GM12878 (cell line): Measurements from ENCODE around the gene CD2BP2. TPM values are rescaled to one million over a fixed set of nuclear protein-coding genes. Genes with fewer than 3 reads are reported as not detected.
A peak's percentile ranks its signal among the peaks of the same experiment; 100 is the strongest.

Source experiments
- BCLAF1 ChIP-seq: fragments of 450-650 bp; IDR thresholded peaks from 2 replicates; pipeline ENCODE4 v1.6.1; 2017; ENCODE audit warnings: antibody characterized with exemption, mild to moderate bottlenecking, moderate library complexity
- DPF2 ChIP-seq: fragments of 450-650 bp; IDR thresholded peaks from 2 replicates; pipeline ENCODE4 v1.6.1; 2017; ENCODE audit warnings: mild to moderate bottlenecking
- EZH2 ChIP-seq: IDR thresholded peaks from 2 replicates; pipeline ENCODE4 v1.6.1; 2012; ENCODE audit warnings: low read depth, mild to moderate bottlenecking, control low read depth, inconsistent platforms, low read length, borderline replicate concordance; ENCODE audit not compliant: control insufficient read depth
- FOS ChIP-seq: IDR thresholded peaks from 3 replicates; pipeline ENCODE4 v1.6.1; 2011; ENCODE audit warnings: borderline replicate concordance; ENCODE audit not compliant: insufficient read length; ENCODE audit errors: extremely low read depth
- GABPA ChIP-seq: IDR thresholded peaks from 2 replicates; pipeline ENCODE4 v1.6.1; 2014; ENCODE audit warnings: antibody characterized with exemption, low read depth, mild to moderate bottlenecking, inconsistent platforms
- KLF5 ChIP-seq: fragments of 450-650 bp; IDR thresholded peaks from 2 replicates; pipeline ENCODE4 v1.6.1; 2014; ENCODE audit warnings: mild to moderate bottlenecking; ENCODE audit not compliant: partially characterized antibody
- MLLT1 ChIP-seq: fragments of 450-650 bp; IDR thresholded peaks from 2 replicates; pipeline ENCODE4 v1.6.1; 2016; ENCODE audit warnings: mild to moderate bottlenecking
- MXI1 ChIP-seq: fragments of 150-350 bp; IDR thresholded peaks from 2 replicates; pipeline ENCODE4 v1.6.1; 2011; ENCODE audit warnings: low read depth, mild to moderate bottlenecking, inconsistent platforms, low read length, improper control_type of control experiment
- NR2C1 ChIP-seq: fragments of 450-650 bp; IDR thresholded peaks from 2 replicates; pipeline ENCODE4 v1.6.1; 2017; ENCODE audit warnings: antibody characterized with exemption, mild to moderate bottlenecking, moderate library complexity
- PKNOX1 ChIP-seq: fragments of 450-650 bp; IDR thresholded peaks from 2 replicates; pipeline ENCODE4 v1.6.1; 2016; ENCODE audit warnings: mild to moderate bottlenecking
- POLR2AphosphoS5 ChIP-seq: IDR thresholded peaks from 2 replicates; pipeline ENCODE4 v1.6.1; 2011; ENCODE audit warnings: mild to moderate bottlenecking, low read length, inconsistent platforms
- SKIL ChIP-seq: fragments of 450-650 bp; IDR thresholded peaks from 2 replicates; pipeline ENCODE4 v1.6.1; 2017; ENCODE audit warnings: mild to moderate bottlenecking, low read depth, inconsistent platforms; ENCODE audit not compliant: poor library complexity, severe bottlenecking
- STAT3 ChIP-seq: IDR thresholded peaks from 2 replicates; pipeline ENCODE4 v1.6.1; 2011; ENCODE audit warnings: low read depth, low read length, improper control_type of control experiment
- ZBED1 ChIP-seq: IDR thresholded peaks from 2 replicates; pipeline ENCODE4 v1.6.1; 2016; ENCODE audit warnings: borderline replicate concordance
- polyA plus RNA-seq, 11 experiments: library from polyadenylated mRNA; depleted of rRNA in 4 of 11; unstranded in 6 of 11; stranded (reverse) in 5 of 11; fragments of >200 nt; fragmentation: Nextera tagmentation in 4 of 11; fragmentation: Illumina TruSeq in 1 of 11; extraction: Ambion mirVana in 4 of 11; extraction: Trizol in 1 of 11; gene quantifications; 1 replicate in 1 of 11; 2 replicates in 10 of 11; pipeline versions ENCODE4 v1.2.1 to v1.2.3, GENCODE V29; 2011 to 2016; ENCODE audit warnings: inconsistent platforms in 2 of 11, missing spikeins in 2 of 11, low read depth in 1 of 11
- total RNA-seq, 4 experiments: library from RNA; depleted of rRNA in 3 of 4; stranded (reverse); fragments of >200 nt in 3 of 4; fragmentation: Illumina TruSeq in 1 of 4; extraction: Trizol in 1 of 4; gene quantifications; 2 replicates each; pipeline versions ENCODE4 v1.2.1 to v1.2.3, GENCODE V29; 2013 to 2021
- TF ChIP-seq, protein P1 (sequence below): IDR thresholded peaks from 2 replicates; pipeline ENCODE4 v1.6.1; 2011; ENCODE audit warnings: low read depth, mild to moderate bottlenecking, low read length, moderate library complexity, borderline replicate concordance; ENCODE audit errors: extremely low read depth
- TF ChIP-seq, protein P2 (sequence below): IDR thresholded peaks from 2 replicates; pipeline ENCODE4 v1.6.1; 2011; ENCODE audit warnings: borderline replicate concordance, low read depth, mild to moderate bottlenecking, moderate library complexity, low read length; ENCODE audit not compliant: insufficient read depth, poor library complexity, severe bottlenecking
- TF ChIP-seq, protein P3 (sequence below): IDR thresholded peaks from 2 replicates; pipeline ENCODE4 v1.6.1; 2011; ENCODE audit warnings: mild to moderate bottlenecking, low read depth, low read length, moderate library complexity; ENCODE audit not compliant: insufficient replicate concordance

CD2BP2 gene
- total and polyA plus RNA-seq, 10 of the 15 experiments (the other 5 are each of a cell fraction or from before 2014, with no cell fraction given), result 3.3 to 47.9 (median 31.8) TPM

DNA sequence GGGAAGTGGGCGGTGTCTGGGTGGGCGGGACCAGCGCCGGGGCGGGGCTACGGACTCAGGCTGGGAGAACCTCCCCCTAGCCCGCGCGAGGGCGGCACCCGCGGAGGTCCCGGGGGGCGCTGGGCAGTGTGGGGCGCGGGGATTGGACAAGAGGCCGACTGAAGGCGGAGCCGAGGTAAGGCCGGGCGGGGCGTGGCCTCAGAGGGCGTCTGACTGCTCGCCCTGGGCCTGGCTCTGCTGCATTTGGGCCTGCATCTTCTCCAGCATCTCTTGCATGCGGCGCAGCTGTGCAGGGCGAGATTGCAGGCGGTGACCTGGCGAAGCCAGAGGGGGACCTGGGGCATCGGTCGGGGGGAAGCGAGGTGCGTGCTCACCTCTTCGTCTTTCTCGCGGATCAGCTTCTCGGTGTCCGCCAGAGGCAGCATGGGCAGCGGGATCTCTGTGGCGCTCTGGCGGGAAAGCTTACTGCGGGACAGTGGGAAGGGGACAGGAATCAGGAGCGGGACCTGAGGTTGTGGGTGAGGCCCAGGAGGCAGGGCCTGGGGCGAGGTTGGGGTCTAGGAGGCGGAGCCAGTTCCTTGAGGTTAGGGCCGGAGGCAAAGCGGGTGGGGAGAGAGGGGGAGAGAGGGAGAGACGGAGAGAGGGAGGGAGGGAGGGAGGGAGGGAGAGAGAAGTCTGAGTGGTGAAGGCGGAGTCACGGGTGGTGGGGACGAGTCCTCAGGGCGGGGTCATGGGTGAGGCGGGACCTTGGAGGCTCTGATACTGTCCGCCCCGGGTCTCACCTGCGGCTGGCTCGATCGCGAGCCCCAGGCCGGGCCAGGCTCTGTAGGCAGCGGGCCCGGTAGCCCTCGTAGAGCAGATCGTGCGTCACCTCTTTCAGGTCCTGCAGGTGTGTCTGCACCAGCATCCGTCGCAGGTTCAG is 23.4 kb upstream of the CD2BP2 start (continued):
- TF ChIP-seq, protein P1, sequence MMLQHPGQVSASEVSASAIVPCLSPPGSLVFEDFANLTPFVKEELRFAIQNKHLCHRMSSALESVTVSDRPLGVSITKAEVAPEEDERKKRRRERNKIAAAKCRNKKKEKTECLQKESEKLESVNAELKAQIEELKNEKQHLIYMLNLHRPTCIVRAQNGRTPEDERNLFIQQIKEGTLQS, result no peak
- TF ChIP-seq STAT3 (no peak), KLF5 (no peak), FOS (no peak), NR2C1 (no peak), BCLAF1 (no peak), ZBED1 (no peak), EZH2 (no peak), POLR2AphosphoS5 (peak; percentile 59), MXI1 (peak; percentile 79), GABPA (no peak), DPF2 (no peak), MLLT1 (no peak; the same call in 1 of the 2 replicates), PKNOX1 (peak; percentile 23; the same call in 1 of the 2 replicates), SKIL (no peak)
- TF ChIP-seq, protein P2, sequence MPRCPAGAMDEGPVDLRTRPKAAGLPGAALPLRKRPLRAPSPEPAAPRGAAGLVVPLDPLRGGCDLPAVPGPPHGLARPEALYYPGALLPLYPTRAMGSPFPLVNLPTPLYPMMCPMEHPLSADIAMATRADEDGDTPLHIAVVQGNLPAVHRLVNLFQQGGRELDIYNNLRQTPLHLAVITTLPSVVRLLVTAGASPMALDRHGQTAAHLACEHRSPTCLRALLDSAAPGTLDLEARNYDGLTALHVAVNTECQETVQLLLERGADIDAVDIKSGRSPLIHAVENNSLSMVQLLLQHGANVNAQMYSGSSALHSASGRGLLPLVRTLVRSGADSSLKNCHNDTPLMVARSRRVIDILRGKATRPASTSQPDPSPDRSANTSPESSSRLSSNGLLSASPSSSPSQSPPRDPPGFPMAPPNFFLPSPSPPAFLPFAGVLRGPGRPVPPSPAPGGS, result no peak
- TF ChIP-seq, protein P3, sequence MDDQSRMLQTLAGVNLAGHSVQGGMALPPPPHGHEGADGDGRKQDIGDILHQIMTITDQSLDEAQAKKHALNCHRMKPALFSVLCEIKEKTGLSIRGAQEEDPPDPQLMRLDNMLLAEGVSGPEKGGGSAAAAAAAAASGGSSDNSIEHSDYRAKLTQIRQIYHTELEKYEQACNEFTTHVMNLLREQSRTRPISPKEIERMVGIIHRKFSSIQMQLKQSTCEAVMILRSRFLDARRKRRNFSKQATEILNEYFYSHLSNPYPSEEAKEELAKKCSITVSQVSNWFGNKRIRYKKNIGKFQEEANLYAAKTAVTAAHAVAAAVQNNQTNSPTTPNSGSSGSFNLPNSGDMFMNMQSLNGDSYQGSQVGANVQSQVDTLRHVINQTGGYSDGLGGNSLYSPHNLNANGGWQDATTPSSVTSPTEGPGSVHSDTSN, result no peak
